Measurements from ENCODE around the gene FOSL2.

FOSL2 gene

GRCh38 chr2:28377984-28378678, 14.5 kb upstream of the FOSL2 start:
- Histone ChIP-seq H3K36me3 (ENCODE audit: control insufficient read depth, insufficient read depth, low read length) (no peaks in the 10 kb centered on the region), H3K27me3 (replicated peaks; ENCODE audit: control insufficient read depth, insufficient read depth, low read length) (no peaks in the 10 kb centered on the region; the same call in none of the 2 replicates), H3K4me3 (replicated peaks; ENCODE audit: low read depth, low read length) (no peak overlapping the region)
- DNase-seq (ENCODE audit: extremely low read depth, insufficient read length) = no peak
- TF ChIP-seq CTCF (IDR thresholded peaks at IDR 0.05; ENCODE audit: insufficient read depth, low read length, poor library complexity, severe bottlenecking) = no peak

GRCh38 chr2:28378679-28379584, 13.7 kb upstream of the FOSL2 start:
- no peak for DNase-seq (ENCODE audit: extremely low read depth, insufficient read length)
- TF ChIP-seq CTCF (IDR thresholded peaks at IDR 0.05; ENCODE audit: insufficient read depth, low read length, poor library complexity, severe bottlenecking) = no peak
- Histone ChIP-seq H3K27me3 (replicated peaks; ENCODE audit: control insufficient read depth, insufficient read depth, low read length) (no peaks in the 10 kb centered on the region; the same call in none of the 2 replicates), H3K4me3 (replicated peaks; ENCODE audit: low read depth, low read length) (no peak overlapping the region), H3K36me3 (ENCODE audit: control insufficient read depth, insufficient read depth, low read length) (no peaks in the 10 kb centered on the region)

- TF ChIP-seq CTCF (IDR thresholded peaks at IDR 0.05; ENCODE audit: insufficient read depth, low read length, poor library complexity, severe bottlenecking) = no peak
- no peak for DNase-seq (ENCODE audit: extremely low read depth, insufficient read length)
- Histone ChIP-seq H3K36me3 (ENCODE audit: control insufficient read depth, insufficient read depth, low read length) (no peaks in the 10 kb centered on the region), H3K27me3 (replicated peaks; ENCODE audit: control insufficient read depth, insufficient read depth, low read length) (no peaks in the 10 kb centered on the region; the same call in none of the 2 replicates), H3K4me3 (replicated peaks; ENCODE audit: low read depth, low read length) (no peak overlapping the region)
Measured at GRCh38 chr2:28380219-28380618, 12.4 kb upstream of the FOSL2 start.

GRCh38 chr2:28381225-28382180, 11.2 kb upstream of the FOSL2 start:
- no peaks in the 10 kb centered on the region for H3K36me3 ChIP-seq (ENCODE audit: control insufficient read depth, insufficient read depth, low read length)
- TF ChIP-seq CTCF (IDR thresholded peaks at IDR 0.05; ENCODE audit: insufficient read depth, low read length, poor library complexity, severe bottlenecking) = no peak
- no peak overlapping the region for H3K4me3 ChIP-seq (replicated peaks; ENCODE audit: low read depth, low read length)
- H3K27me3 ChIP-seq (replicated peaks; ENCODE audit: control insufficient read depth, insufficient read depth, low read length) = no peaks in the 10 kb centered on the region; the same call in none of the 2 replicates
- no peak for DNase-seq (ENCODE audit: extremely low read depth, insufficient read length)

- TF ChIP-seq CTCF (IDR thresholded peaks at IDR 0.05; ENCODE audit: insufficient read depth, low read length, poor library complexity, severe bottlenecking) = no peak
- Histone ChIP-seq H3K36me3 (ENCODE audit: control insufficient read depth, insufficient read depth, low read length) (no peaks in the 10 kb centered on the region), H3K27me3 (replicated peaks; ENCODE audit: control insufficient read depth, insufficient read depth, low read length) (no peaks in the 10 kb centered on the region; the same call in none of the 2 replicates), H3K4me3 (replicated peaks; ENCODE audit: low read depth, low read length) (no peak overlapping the region)
- no peak for DNase-seq (ENCODE audit: extremely low read depth, insufficient read length)
Measured at GRCh38 chr2:28382755-28383154, 9.9 kb upstream of the FOSL2 start.
